OCI-LY3 (cell line): Measurements from ENCODE around the gene SH2D3C.

Experiments
- EZH2phosphoT487 ChIP-seq: fragments of 200-600 bp; shearing (Covaris generic); IDR thresholded peaks from 2 replicates; pipeline ENCODE4 v1.6.1; 2018; ENCODE audit warnings: antibody characterized with exemption, mixed run types, low read depth
- TF ChIP-seq, protein P1 (sequence below): fragments of 200-600, 300-600 bp; sonication (generic); IDR thresholded peaks from 2 replicates; pipeline ENCODE4 v1.5.1; 2014; ENCODE audit warnings: antibody characterized with exemption, low read length, low read depth

DNA sequence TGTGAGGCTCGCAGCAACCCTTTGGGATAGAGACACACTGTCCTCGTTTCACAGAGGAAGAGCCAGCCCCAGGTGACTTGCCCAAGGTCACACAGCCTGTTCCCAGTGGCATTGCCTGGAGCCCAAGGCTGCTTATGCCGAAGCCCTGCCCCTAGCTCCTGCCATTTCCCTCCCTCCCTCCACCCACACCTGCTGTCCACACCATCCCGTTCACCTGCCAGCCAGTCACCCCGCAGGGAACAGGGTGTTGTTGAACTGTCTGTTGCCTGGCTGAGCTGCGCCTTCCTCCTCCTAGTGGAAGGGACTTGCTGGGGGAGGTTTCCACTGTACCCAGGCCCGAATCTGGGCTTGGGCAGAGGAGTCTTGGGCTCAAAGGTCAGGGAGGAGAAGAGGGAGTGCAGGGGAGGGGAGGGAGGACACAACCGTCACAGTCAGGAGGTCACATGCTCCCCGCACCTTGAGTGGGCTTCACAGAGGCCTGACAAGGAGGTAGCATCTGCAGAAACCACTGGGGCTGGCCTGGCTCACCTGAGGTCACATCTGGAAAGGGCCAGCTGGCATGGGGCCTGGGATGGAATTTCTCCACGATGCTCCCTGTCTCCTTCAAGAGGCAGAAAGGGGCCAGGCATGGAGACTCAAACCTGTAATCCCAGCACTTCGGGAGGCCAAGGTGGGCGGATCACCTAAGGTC, 56.3 kb downstream of the SH2D3C start:
- TF ChIP-seq, protein P1, sequence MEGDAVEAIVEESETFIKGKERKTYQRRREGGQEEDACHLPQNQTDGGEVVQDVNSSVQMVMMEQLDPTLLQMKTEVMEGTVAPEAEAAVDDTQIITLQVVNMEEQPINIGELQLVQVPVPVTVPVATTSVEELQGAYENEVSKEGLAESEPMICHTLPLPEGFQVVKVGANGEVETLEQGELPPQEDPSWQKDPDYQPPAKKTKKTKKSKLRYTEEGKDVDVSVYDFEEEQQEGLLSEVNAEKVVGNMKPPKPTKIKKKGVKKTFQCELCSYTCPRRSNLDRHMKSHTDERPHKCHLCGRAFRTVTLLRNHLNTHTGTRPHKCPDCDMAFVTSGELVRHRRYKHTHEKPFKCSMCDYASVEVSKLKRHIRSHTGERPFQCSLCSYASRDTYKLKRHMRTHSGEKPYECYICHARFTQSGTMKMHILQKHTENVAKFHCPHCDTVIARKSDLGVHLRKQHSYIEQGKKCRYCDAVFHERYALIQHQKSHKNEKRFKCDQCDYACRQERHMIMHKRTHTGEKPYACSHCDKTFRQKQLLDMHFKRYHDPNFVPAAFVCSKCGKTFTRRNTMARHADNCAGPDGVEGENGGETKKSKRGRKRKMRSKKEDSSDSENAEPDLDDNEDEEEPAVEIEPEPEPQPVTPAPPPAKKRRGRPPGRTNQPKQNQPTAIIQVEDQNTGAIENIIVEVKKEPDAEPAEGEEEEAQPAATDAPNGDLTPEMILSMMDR, result no peak
- no peak for TF ChIP-seq EZH2phosphoT487
